Measurements from ENCODE around the gene FLAD1.

GRCh38 chr1:155034318-155035208 is 51.4 kb downstream of the FLAD1 start:
- no peak for TF ChIP-seq REST (IDR thresholded peaks at IDR 0.05; ENCODE audit: insufficient read depth in 1 of 2, low read depth in 2 of 2, low read length in 1 of 2)
- TF ChIP-seq, protein P1, sequence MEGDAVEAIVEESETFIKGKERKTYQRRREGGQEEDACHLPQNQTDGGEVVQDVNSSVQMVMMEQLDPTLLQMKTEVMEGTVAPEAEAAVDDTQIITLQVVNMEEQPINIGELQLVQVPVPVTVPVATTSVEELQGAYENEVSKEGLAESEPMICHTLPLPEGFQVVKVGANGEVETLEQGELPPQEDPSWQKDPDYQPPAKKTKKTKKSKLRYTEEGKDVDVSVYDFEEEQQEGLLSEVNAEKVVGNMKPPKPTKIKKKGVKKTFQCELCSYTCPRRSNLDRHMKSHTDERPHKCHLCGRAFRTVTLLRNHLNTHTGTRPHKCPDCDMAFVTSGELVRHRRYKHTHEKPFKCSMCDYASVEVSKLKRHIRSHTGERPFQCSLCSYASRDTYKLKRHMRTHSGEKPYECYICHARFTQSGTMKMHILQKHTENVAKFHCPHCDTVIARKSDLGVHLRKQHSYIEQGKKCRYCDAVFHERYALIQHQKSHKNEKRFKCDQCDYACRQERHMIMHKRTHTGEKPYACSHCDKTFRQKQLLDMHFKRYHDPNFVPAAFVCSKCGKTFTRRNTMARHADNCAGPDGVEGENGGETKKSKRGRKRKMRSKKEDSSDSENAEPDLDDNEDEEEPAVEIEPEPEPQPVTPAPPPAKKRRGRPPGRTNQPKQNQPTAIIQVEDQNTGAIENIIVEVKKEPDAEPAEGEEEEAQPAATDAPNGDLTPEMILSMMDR (IDR thresholded peaks at IDR 0.05): no peak
- no peak for TF ChIP-seq SIN3A (IDR thresholded peaks at IDR 0.05; ENCODE audit: borderline replicate concordance, insufficient read depth, low read depth, low read length)
- no peak for TF ChIP-seq POLR2AphosphoS5 (IDR thresholded peaks at IDR 0.05; ENCODE audit: low read depth, low read length)
- TF ChIP-seq TCF7L2 (IDR thresholded peaks at IDR 0.05; ENCODE audit: low read depth, low read length): no peak

Measured in Panc1 (cell line).